GM23338 (cell line): ENCODE data around the gene SLC24A4. TPM values are rescaled to one million over a fixed set of nuclear protein-coding genes. Genes with fewer than 3 reads are reported as not detected.
A peak's percentile ranks its signal among the peaks of the same experiment; 100 is the strongest.

ENCODE experiments used
- ATAC-seq: fragments of 200-7000 bp; cut with Tn5 transposase; 3 replicates; pipeline ENCODE4 v1.9.1; 2020
- DNase-seq: peaks from one replicate; pipeline ENCODE4 v3.0.0-alpha.2; 2015; ENCODE audit warnings: low spot score
- H2AFZ ChIP-seq: fragments of 200-600 bp; sonication (generic); 2 replicates; pipeline ENCODE4 v1.8.0; 2016; ENCODE audit warnings: antibody characterized with exemption, mild to moderate bottlenecking, moderate library complexity
- H3F3A ChIP-seq: fragments of 200-600 bp; sonication (generic); replicated peaks from 2 replicates; pipeline ENCODE4 v1.8.0; 2017; ENCODE audit warnings: antibody characterized with exemption, mixed run types, low read depth
- H3K27ac ChIP-seq: fragments of 200-600 bp; sonication (generic); 2 replicates; pipeline ENCODE4 v1.6.1; 2016; ENCODE audit warnings: low read depth
- H3K27me3 ChIP-seq: fragments of 200-600 bp; sonication (generic); 2 replicates; pipeline ENCODE4 v1.8.0; 2016; ENCODE audit warnings: mild to moderate bottlenecking, mixed run types, moderate library complexity; ENCODE audit not compliant: insufficient read depth
- H3K36me3 ChIP-seq: fragments of 200-600 bp; sonication (generic); 2 replicates; pipeline ENCODE4 v1.8.0; 2016; ENCODE audit warnings: mild to moderate bottlenecking; ENCODE audit not compliant: insufficient read depth
- H3K4me1 ChIP-seq: fragments of 200-600 bp; sonication (generic); 2 replicates; pipeline ENCODE4 v1.8.0; 2016; ENCODE audit warnings: mild to moderate bottlenecking, moderate library complexity; ENCODE audit not compliant: insufficient read depth
- H3K4me2 ChIP-seq: fragments of 200-600 bp; sonication (generic); 2 replicates; pipeline ENCODE4 v1.7.1; 2017; ENCODE audit warnings: mixed run types
- H3K4me3 ChIP-seq: fragments of 200-600 bp; sonication (generic); 2 replicates; pipeline ENCODE4 v1.6.1; 2016; ENCODE audit warnings: mixed run types
- H3K79me2 ChIP-seq: fragments of 200-600 bp; sonication (generic); replicated peaks from 2 replicates; pipeline ENCODE4 v1.8.0; 2017; ENCODE audit warnings: mild to moderate bottlenecking; ENCODE audit not compliant: insufficient read depth
- H3K9me2 ChIP-seq: fragments of 200-600 bp; sonication (generic); 2 replicates; pipeline ENCODE4 v1.8.0; 2017; ENCODE audit not compliant: insufficient read depth
- H4K20me1 ChIP-seq: fragments of 200-600 bp; sonication (generic); replicated peaks from 2 replicates; pipeline ENCODE4 v1.8.0; 2017; ENCODE audit warnings: mild to moderate bottlenecking; ENCODE audit not compliant: insufficient read depth
- H3K27ac Mint-ChIP-seq: 2 replicates; pipeline ENCODE4 v1.8.0; 2020; ENCODE audit warnings: inconsistent platforms, mild to moderate bottlenecking, moderate library complexity, mixed read lengths
- H3K27me3 Mint-ChIP-seq: 3 replicates; pipeline ENCODE4 v1.8.0; 2022; ENCODE audit warnings: low read depth, mild to moderate bottlenecking, moderate library complexity, mixed read lengths, inconsistent platforms; ENCODE audit not compliant: insufficient read depth, poor library complexity
- H3K36me3 Mint-ChIP-seq: 3 replicates; pipeline ENCODE4 v1.8.0; 2021; ENCODE audit warnings: low read depth, mild to moderate bottlenecking, inconsistent platforms, moderate library complexity, mixed read lengths
- H3K4me1 Mint-ChIP-seq: 3 replicates; pipeline ENCODE4 v1.8.0; 2020; ENCODE audit warnings: mild to moderate bottlenecking, inconsistent platforms, mixed read lengths
- H3K4me3 Mint-ChIP-seq: 3 replicates; pipeline ENCODE4 v1.8.0; 2021; ENCODE audit warnings: moderate library complexity, mild to moderate bottlenecking, inconsistent platforms, mixed read lengths
- H3K9me3 Mint-ChIP-seq: 3 replicates; pipeline ENCODE4 v1.8.0; 2020; ENCODE audit warnings: moderate library complexity, mild to moderate bottlenecking, inconsistent platforms, mixed read lengths
- CREB1 ChIP-seq: fragments of 250-450 bp; sonication (Bioruptor Pico); IDR thresholded peaks from 2 replicates; pipeline ENCODE4 v1.5.0; 2020; ENCODE audit warnings: low read depth, mild to moderate bottlenecking, moderate library complexity
- ETS1 ChIP-seq: IDR thresholded peaks from 2 replicates; pipeline ENCODE4 v1.6.1; 2016; ENCODE audit warnings: antibody characterized with exemption
- EZH2 ChIP-seq: fragments of 200-600 bp; sonication (generic); IDR thresholded peaks from one replicate; pipeline ENCODE4 v1.8.0; 2017; ENCODE audit warnings: antibody characterized with exemption, mild to moderate bottlenecking, low read depth; ENCODE audit not compliant: unreplicated experiment
- EZH2phosphoT487 ChIP-seq: fragments of 200-600 bp; sonication (generic); IDR thresholded peaks from one replicate; pipeline ENCODE4 v1.8.1; 2018; ENCODE audit warnings: antibody characterized with exemption; ENCODE audit not compliant: unreplicated experiment
- JUNB ChIP-seq: IDR thresholded peaks from one replicate; pipeline ENCODE4 v1.6.1; 2016; ENCODE audit warnings: antibody characterized with exemption; ENCODE audit not compliant: unreplicated experiment
- NANOG ChIP-seq: IDR thresholded peaks from 2 replicates; pipeline ENCODE4 v1.6.1; 2016; ENCODE audit warnings: antibody characterized with exemption, borderline replicate concordance
- POLR2AphosphoS5 ChIP-seq: IDR thresholded peaks from 2 replicates; pipeline ENCODE4 v1.6.1; 2016; ENCODE audit warnings: antibody characterized with exemption, low read depth
- REST ChIP-seq: IDR thresholded peaks from one replicate; pipeline ENCODE4 v1.6.1; 2018; ENCODE audit warnings: antibody characterized with exemption; ENCODE audit not compliant: unreplicated experiment
- STAT1 ChIP-seq: IDR thresholded peaks from one replicate; pipeline ENCODE4 v1.6.1; 2016; ENCODE audit warnings: antibody characterized with exemption; ENCODE audit not compliant: unreplicated experiment
- ZNF114 ChIP-seq: fragments of 250-450 bp; sonication (Bioruptor Pico); IDR thresholded peaks from 2 replicates; pipeline ENCODE4 v1.5.0; 2020; ENCODE audit warnings: mild to moderate bottlenecking, moderate library complexity
- ZNF331 ChIP-seq: fragments of 250-450 bp; sonication (Bioruptor Pico); IDR thresholded peaks from 2 replicates; pipeline ENCODE4 v1.5.0; 2020; ENCODE audit warnings: low read depth, mild to moderate bottlenecking, moderate library complexity
- ZNF462 ChIP-seq: fragments of 250-450 bp; sonication (Bioruptor Pico); IDR thresholded peaks from 2 replicates; pipeline ENCODE4 v1.5.0; 2020; ENCODE audit warnings: mild to moderate bottlenecking, moderate library complexity
- polyA plus RNA-seq: library from polyadenylated mRNA; unstranded; fragments of >200 nt; fragmentation: Nextera tagmentation; extraction: Ambion mirVana; gene quantifications from 2 replicates; pipeline ENCODE4 v1.2.1, GENCODE V29; 2016
- total RNA-seq: library from RNA; depleted of rRNA; stranded (reverse); fragments of >200 nt; shearing (Covaris generic); gene quantifications from 2 replicates; pipeline ENCODE4 v1.2.3, GENCODE V29; 2014
- TF ChIP-seq, protein P1 (sequence below), 2 experiments: fragments of 200-600 bp in 1 of 2; sonication (generic) in 1 of 2; conservative IDR thresholded peaks; 2 replicates each; pipeline versions ENCODE4 v1.5.1 to v1.6.1; 2016 to 2017; ENCODE audit warnings: antibody characterized with exemption in 2 of 2, low read depth in 2 of 2, mild to moderate bottlenecking in 2 of 2, moderate library complexity in 1 of 2

Gene SLC24A4
- total and polyA plus RNA-seq, 2 experiments from 2014 or later: 0.06 to 0.38 TPM

DNA sequence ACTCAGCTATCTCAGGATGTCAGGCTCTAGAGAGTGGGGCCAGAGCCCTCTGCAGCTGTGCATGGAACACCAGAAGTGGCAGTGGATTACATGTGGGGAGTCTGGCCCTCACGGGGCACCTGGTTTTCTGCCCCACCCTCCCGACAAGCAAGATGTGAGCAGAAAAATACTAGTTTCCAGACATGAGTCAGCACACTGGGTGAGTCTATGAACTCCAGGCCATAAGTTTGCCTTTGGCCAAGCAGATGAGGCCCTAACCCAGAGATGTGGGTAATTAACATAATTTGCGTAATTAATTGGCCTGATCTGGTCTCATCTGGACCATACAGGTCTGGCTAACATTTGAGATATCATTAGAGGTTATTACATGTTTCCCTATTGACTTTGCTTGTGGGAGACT, 37.7 kb upstream of the SLC24A4 start:
- H3K4me3 ChIP-seq: no peak overlapping the region
- no peaks in the 10 kb centered on the region for H3F3A ChIP-seq
- H3K4me1 ChIP-seq: no peaks in the 10 kb centered on the region
- no peaks in the 10 kb centered on the region for H3K4me1 Mint-ChIP-seq
- no peak for DNase-seq
- H3K4me3 Mint-ChIP-seq: no peak overlapping the region
- H2AFZ ChIP-seq: 0 out of 2 replicates have a peak overlapping the region, but pooled peaks have one; percentile 14
- H3K79me2 ChIP-seq: no peaks in the 10 kb centered on the region
- no peak for ATAC-seq
- H3K36me3 ChIP-seq: no peaks in the 10 kb centered on the region
- no peak overlapping the region for H3K4me2 ChIP-seq
- H3K27me3 ChIP-seq: no peaks in the 10 kb centered on the region
- TF ChIP-seq, protein P1, sequence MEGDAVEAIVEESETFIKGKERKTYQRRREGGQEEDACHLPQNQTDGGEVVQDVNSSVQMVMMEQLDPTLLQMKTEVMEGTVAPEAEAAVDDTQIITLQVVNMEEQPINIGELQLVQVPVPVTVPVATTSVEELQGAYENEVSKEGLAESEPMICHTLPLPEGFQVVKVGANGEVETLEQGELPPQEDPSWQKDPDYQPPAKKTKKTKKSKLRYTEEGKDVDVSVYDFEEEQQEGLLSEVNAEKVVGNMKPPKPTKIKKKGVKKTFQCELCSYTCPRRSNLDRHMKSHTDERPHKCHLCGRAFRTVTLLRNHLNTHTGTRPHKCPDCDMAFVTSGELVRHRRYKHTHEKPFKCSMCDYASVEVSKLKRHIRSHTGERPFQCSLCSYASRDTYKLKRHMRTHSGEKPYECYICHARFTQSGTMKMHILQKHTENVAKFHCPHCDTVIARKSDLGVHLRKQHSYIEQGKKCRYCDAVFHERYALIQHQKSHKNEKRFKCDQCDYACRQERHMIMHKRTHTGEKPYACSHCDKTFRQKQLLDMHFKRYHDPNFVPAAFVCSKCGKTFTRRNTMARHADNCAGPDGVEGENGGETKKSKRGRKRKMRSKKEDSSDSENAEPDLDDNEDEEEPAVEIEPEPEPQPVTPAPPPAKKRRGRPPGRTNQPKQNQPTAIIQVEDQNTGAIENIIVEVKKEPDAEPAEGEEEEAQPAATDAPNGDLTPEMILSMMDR (conservative IDR thresholded peaks at IDR 0.05; ENCODE audit: low read depth in 2 of 2): no peak
- TF ChIP-seq JUNB (no peak), REST (no peak), ZNF331 (CRISPR knock-in tag) (no peak), POLR2AphosphoS5 (no peak), NANOG (no peak), STAT1 (no peak), ZNF462 (CRISPR knock-in tag) (no peak), EZH2 (no peak), ZNF114 (CRISPR knock-in tag) (no peak), EZH2phosphoT487 (no peak), ETS1 (no peak), CREB1 (no peak)
- no peaks in the 10 kb centered on the region for H3K36me3 Mint-ChIP-seq
- no peaks in the 10 kb centered on the region for H4K20me1 ChIP-seq
- no peaks in the 10 kb centered on the region; the same call in 2 of the 3 replicates for H3K9me3 Mint-ChIP-seq
- peaks cover 2% of the 10 kb centered on the region for H3K27me3 Mint-ChIP-seq
- H3K27ac Mint-ChIP-seq: no peak overlapping the region
- no peaks in the 10 kb centered on the region for H3K9me2 ChIP-seq
- H3K27ac ChIP-seq: no peak overlapping the region
